Ovary (tissue), 3 donors: ENCODE measurements around the gene WDR41.

Source experiments
- EP300 ChIP-seq: sonication (generic); formaldehyde crosslinking; IDR thresholded peaks from one replicate; pipeline ENCODE4 v1.6.1; 2017; ENCODE audit warnings: antibody characterized with exemption
- POLR2A ChIP-seq: fragments of 450-650 bp; IDR thresholded peaks from one replicate; pipeline ENCODE4 v1.6.1; 2017; ENCODE audit warnings: antibody characterized with exemption, mild to moderate bottlenecking, moderate library complexity
- TF ChIP-seq, protein P1 (sequence below), 3 donors: fragments of 450-650 bp in 2 of 3; fragments of 200-600 bp in 1 of 3; IDR thresholded peaks; one replicate each; pipeline versions ENCODE4 v1.5.1 to v1.8.0; 2016 to 2022; ENCODE audit warnings: antibody characterized with exemption in 3 of 3, mild to moderate bottlenecking in 1 of 3
- donor health status: DM: no; HTN: no; CAD: no.

DNA sequence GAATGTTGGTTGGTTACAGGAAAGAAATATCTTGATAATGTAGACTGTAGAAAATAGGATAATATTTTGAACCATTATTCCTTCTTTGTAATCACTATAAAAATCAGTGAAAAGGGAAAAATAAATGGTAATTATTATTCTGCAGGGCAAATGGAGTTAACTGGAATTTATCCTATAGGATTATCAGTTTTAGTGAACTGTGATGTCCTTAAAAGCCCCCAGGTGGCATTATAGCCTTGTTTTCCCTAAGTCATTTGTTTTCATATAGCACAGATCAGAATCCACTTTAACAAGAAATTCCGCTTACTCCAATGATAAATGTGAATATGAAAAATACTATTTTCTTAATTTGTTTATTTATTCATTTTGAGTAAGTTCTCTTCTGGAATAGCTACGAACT is 26.2 kb upstream of the WDR41 start:
- TF ChIP-seq, protein P1, sequence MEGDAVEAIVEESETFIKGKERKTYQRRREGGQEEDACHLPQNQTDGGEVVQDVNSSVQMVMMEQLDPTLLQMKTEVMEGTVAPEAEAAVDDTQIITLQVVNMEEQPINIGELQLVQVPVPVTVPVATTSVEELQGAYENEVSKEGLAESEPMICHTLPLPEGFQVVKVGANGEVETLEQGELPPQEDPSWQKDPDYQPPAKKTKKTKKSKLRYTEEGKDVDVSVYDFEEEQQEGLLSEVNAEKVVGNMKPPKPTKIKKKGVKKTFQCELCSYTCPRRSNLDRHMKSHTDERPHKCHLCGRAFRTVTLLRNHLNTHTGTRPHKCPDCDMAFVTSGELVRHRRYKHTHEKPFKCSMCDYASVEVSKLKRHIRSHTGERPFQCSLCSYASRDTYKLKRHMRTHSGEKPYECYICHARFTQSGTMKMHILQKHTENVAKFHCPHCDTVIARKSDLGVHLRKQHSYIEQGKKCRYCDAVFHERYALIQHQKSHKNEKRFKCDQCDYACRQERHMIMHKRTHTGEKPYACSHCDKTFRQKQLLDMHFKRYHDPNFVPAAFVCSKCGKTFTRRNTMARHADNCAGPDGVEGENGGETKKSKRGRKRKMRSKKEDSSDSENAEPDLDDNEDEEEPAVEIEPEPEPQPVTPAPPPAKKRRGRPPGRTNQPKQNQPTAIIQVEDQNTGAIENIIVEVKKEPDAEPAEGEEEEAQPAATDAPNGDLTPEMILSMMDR (IDR thresholded peaks at IDR 0.05): no peak
- TF ChIP-seq EP300 (no peak), POLR2A (no peak)
